SK-N-DZ (cell line): ENCODE data around the gene CAPN2.

Experiments used
- DNase-seq: peaks from one replicate; pipeline ENCODE4 v3.0.0-alpha.2; 2015; ENCODE audit warnings: low spot score

Gene CAPN2

GRCh38 chr1:223758734-223759133 is 46.4 kb downstream of the CAPN2 start:
- DNase-seq, result no peak

- DNase-seq, result no peak
Observed at GRCh38 chr1:223759273-223759672, 46.9 kb downstream of the CAPN2 start.

DNA sequence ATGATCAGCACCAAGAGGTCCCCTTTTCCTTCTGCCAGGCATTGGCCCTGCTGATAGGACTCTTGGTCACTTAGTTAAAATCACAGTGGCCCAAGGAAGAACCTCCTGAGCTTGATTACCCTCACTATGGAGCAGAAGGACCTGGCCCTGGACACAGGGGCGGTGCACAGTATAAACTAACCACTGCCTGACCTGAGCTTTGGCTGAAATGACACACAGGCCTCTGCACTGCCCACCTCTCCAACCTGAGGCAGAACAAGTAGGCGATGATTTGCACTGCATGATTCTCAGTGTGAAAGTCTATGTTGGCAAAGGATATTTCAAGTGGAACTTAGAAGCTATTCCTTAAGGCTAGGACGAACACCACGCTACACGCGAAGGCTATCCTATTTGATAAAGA is 48.5 kb downstream of the CAPN2 start:
- no peak for DNase-seq

GRCh38 chr1:223761411-223761810 is 49.1 kb downstream of the CAPN2 start:
- no peak for DNase-seq

GRCh38 chr1:223763251-223763650 is 50.9 kb downstream of the CAPN2 start:
- no peak for DNase-seq

GRCh38 chr1:223763881-223764280 is 51.5 kb downstream of the CAPN2 start:
- DNase-seq, result no peak

DNA sequence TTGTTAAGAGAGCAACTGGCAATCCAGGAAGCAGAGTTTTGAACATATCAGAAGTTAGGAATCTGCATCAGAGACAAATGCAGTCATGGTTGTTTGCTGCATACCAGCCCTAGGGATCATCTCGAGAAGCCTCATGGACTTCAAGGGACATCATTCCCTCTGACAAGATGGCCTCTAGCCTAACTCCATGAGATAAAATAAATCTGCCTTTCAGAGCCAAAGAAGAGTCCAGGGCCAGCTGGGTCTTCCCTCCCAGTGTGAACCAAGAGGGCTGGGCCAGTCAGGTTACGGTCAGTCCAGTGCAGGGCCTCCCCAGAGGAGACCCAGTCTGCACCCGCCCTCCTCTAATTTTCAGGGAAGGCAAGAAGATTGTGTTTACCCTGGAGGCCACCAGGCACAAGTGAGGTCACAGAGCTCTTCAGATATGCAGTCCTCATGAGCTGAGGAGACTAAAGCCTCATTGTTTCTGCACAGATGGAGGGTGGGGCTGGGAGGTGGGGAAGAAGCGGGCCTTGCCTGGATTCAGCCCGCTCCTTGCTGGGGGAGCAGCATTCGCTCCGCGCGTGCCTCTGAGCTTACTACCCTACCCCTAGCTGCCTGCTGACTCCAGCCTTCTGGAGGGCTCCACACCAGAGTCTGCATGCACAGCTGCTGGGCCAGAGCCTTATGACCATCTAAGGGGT is 52.8 kb downstream of the CAPN2 start:
- no peak for DNase-seq

GRCh38 chr1:223765719-223766340 is 53.5 kb downstream of the CAPN2 start:
- DNase-seq, result no peak

- DNase-seq, result no peak
Observed at GRCh38 chr1:223770621-223771315, 58.4 kb downstream of the CAPN2 start.

DNA sequence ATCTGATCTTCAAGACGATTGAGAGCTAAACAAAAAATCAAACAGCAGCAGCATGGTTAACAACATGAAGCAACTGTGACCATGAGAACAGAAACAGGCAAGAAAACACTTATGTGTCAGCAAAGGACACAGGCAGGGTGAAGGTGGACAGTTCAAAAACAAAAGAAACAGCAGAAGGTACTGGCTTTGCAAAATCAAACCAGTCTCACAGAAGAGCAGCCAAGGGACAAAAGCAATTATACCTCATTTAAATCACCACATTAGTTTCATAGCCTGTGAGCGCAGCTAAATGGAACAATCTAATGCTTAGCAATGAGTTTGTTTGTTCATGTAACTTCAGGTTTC is 59.1 kb downstream of the CAPN2 start:
- no peak for DNase-seq

GRCh38 chr1:223771814-223772770 is 59.8 kb downstream of the CAPN2 start:
- DNase-seq, result no peak

- no peak for DNase-seq
Observed at GRCh38 chr1:223772771-223773160, 60.4 kb downstream of the CAPN2 start.

- DNase-seq, result no peak
Observed at GRCh38 chr1:223774134-223774814, 61.9 kb downstream of the CAPN2 start.

GRCh38 chr1:223775054-223775453 is 62.7 kb downstream of the CAPN2 start:
- DNase-seq, result no peak

DNA sequence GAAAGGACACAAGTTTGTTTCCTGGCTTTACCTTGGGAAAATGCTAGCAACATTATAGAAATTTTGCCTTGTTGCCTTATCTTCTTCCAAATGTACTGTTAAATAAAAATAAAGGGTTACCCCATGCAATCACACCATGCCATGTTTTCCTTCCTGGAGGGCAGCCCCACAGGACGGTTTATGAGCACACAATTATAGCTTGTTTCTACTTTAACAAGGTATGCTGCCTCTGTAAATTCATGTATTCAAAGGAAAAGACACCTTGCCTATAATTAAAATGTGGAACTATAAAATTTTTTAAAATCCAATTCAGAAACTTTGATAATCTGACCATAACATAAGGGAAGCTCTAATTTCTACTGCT is 63.4 kb downstream of the CAPN2 start:
- no peak for DNase-seq

DNA sequence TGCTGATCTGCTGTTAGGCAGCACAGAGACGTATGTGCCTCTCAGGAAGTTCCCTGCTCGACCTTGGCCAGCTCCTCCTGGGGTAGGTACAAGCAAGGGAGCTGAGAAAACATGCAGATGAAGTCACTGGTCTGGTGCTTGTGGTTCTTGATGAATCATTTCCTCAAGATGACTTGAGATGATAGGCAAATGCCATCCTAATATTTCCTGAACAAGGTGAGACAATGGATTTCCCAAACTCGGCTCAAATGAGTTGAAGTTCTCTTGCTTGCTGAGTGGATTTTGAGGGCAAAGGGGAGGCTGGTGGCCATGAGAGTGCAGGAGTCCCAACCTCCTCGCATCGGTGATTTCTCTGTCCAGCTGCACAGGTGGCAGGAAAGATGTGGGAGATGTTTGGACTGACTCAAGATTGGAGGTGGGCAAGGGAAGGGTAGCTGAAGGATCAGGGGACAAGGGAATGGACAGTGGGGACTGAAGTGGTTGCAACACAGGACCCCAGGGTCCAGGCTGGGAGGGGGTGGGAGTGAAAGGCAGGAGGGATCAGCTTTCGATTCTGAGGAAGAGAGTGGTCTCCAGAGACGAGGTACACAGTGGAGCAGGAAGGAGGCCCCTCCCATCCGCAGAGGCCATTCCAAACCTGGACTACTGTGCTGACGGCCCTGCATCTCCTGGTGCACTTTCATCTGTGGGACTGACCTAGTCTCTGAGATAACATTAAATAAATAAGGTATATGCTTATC is 63.9 kb downstream of the CAPN2 start:
- no peak for DNase-seq

DNA sequence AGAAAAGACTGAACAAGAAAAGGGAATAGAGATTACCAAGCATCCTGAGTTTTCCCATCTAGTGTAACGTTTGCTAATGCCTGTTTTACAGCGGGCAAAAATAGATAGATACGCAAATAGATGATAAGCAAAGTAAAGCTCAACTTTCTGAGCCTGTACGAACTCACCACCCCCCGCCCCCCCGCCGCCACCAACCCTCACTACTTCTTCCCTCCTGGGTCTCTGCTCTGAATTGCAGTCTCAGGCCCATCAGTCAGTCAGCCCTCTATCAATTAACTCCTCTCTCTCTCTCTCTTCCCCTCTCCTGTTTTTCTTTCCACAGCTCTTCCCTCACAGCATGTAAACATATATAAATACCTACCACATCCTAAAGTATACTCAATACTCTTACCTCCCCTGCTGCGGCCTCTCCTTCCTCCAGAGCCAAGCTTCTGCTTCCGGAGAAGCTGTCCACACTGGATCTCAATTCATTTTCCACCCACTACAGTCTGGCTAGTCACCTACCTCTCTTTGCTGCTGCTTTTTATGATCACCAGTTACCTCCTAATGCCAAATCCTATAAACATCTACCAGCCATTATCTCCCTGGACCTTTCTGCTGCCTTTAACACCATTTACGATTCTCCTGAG is 64.6 kb downstream of the CAPN2 start:
- no peak for DNase-seq

DNA sequence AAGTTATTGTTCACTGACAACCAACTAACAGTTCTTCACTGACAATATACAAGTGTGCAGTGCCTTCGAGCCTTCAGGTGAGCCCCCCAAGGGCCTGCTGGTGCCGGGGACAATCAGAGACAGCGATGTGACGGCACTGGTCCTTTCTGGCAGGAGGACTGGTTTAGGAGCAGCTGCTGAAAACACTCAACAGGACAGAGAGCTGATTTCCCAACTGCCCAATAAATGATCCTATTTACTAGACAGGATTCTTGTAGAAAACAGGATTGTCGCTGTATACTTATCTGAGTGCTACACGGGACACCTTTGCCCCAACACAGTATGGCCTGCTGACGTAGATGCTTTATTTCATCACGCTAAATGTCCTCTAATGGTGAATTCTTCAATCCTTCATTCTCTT is 68.0 kb downstream of the CAPN2 start:
- DNase-seq, result no peak

GRCh38 chr1:223780949-223781348 is 68.6 kb downstream of the CAPN2 start:
- DNase-seq, result no peak

DNA sequence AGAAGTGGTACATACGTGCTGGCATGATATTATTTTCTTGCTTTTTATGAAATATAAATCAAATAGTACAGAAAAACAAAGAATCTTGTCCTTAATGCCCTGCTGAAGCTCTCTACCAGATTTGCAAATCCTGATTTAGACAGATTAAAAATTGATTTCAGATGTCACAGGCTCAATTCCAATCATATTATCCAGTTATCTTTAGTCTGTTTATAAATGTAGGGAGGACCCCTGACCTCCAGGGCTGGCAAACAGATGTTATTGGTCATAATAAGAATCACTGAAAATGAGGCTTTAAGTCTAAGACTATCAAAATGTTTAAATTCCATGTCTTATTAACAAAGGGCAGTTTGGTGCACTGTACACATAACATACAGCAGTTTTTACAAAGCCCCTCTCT is 71.3 kb downstream of the CAPN2 start:
- no peak for DNase-seq
